Fibroblast of peridontal ligament (primary cell): Measurements from ENCODE around the gene TESMIN.

Experiments used
- DNase-seq: peaks from one replicate; pipeline ENCODE4 v3.0.0-alpha.2; 2010; ENCODE audit errors: extremely low read depth

Gene TESMIN

GRCh38 chr11:68683536-68684384, 67.6 kb downstream of the TESMIN start:
- no peak for DNase-seq

- no peak for DNase-seq
Measured at GRCh38 chr11:68683121-68683520, 68.2 kb downstream of the TESMIN start.

- DNase-seq: no peak
Measured at GRCh38 chr11:68682531-68682961, 68.8 kb downstream of the TESMIN start.

- no peak for DNase-seq
Measured at GRCh38 chr11:68680541-68681231, 70.6 kb downstream of the TESMIN start.

GRCh38 chr11:68678031-68678441, 73.3 kb downstream of the TESMIN start:
- no peak for DNase-seq

GRCh38 chr11:68677432-68677831, 73.9 kb downstream of the TESMIN start:
- DNase-seq: peak; percentile 12

- DNase-seq: no peak
Measured at GRCh38 chr11:68674461-68674860, 76.9 kb downstream of the TESMIN start.

GRCh38 chr11:68673991-68674390, 77.3 kb downstream of the TESMIN start:
- no peak for DNase-seq

GRCh38 chr11:68673306-68673945, 77.9 kb downstream of the TESMIN start:
- no peak for DNase-seq

- no peak for DNase-seq
Measured at GRCh38 chr11:68670208-68670992, 80.9 kb downstream of the TESMIN start.

- no peak for DNase-seq
Measured at GRCh38 chr11:68669301-68670090, 81.8 kb downstream of the TESMIN start.

- no peak for DNase-seq
Measured at GRCh38 chr11:68667511-68668500, 83.5 kb downstream of the TESMIN start.

GRCh38 chr11:68666849-68667248, 84.5 kb downstream of the TESMIN start:
- DNase-seq: no peak

- no peak for DNase-seq
Measured at GRCh38 chr11:68665436-68665835, 85.9 kb downstream of the TESMIN start.

GRCh38 chr11:68664906-68665305, 86.4 kb downstream of the TESMIN start:
- DNase-seq: no peak

- DNase-seq: no peak
Measured at GRCh38 chr11:68664141-68664540, 87.2 kb downstream of the TESMIN start.

- DNase-seq: no peak
Measured at GRCh38 chr11:68663482-68664010, 87.8 kb downstream of the TESMIN start.

- no peak for DNase-seq
Measured at GRCh38 chr11:68661697-68662603, 89.4 kb downstream of the TESMIN start.
